GM23338 (cell line): ENCODE measurements around the gene TMEM242. TPM values are rescaled to one million over a fixed set of nuclear protein-coding genes. Genes with fewer than 3 reads are reported as not detected.
A peak's percentile ranks its signal among the peaks of the same experiment; 100 is the strongest.

ENCODE experiments used
- ATAC-seq: fragments of 200-7000 bp; cut with Tn5 transposase; 3 replicates; pipeline ENCODE4 v1.9.1; 2020
- DNase-seq: peaks from one replicate; pipeline ENCODE4 v3.0.0-alpha.2; 2015; ENCODE audit warnings: low spot score
- H2AFZ ChIP-seq: fragments of 200-600 bp; sonication (generic); 2 replicates; pipeline ENCODE4 v1.8.0; 2016; ENCODE audit warnings: antibody characterized with exemption, mild to moderate bottlenecking, moderate library complexity
- H3F3A ChIP-seq: fragments of 200-600 bp; sonication (generic); replicated peaks from 2 replicates; pipeline ENCODE4 v1.8.0; 2017; ENCODE audit warnings: antibody characterized with exemption, mixed run types, low read depth
- H3K27ac ChIP-seq: fragments of 200-600 bp; sonication (generic); 2 replicates; pipeline ENCODE4 v1.6.1; 2016; ENCODE audit warnings: low read depth
- H3K27me3 ChIP-seq: fragments of 200-600 bp; sonication (generic); 2 replicates; pipeline ENCODE4 v1.8.0; 2016; ENCODE audit warnings: mild to moderate bottlenecking, mixed run types, moderate library complexity; ENCODE audit not compliant: insufficient read depth
- H3K36me3 ChIP-seq: fragments of 200-600 bp; sonication (generic); 2 replicates; pipeline ENCODE4 v1.8.0; 2016; ENCODE audit warnings: mild to moderate bottlenecking; ENCODE audit not compliant: insufficient read depth
- H3K4me1 ChIP-seq: fragments of 200-600 bp; sonication (generic); 2 replicates; pipeline ENCODE4 v1.8.0; 2016; ENCODE audit warnings: mild to moderate bottlenecking, moderate library complexity; ENCODE audit not compliant: insufficient read depth
- H3K4me2 ChIP-seq: fragments of 200-600 bp; sonication (generic); 2 replicates; pipeline ENCODE4 v1.7.1; 2017; ENCODE audit warnings: mixed run types
- H3K4me3 ChIP-seq: fragments of 200-600 bp; sonication (generic); 2 replicates; pipeline ENCODE4 v1.6.1; 2016; ENCODE audit warnings: mixed run types
- H3K79me2 ChIP-seq: fragments of 200-600 bp; sonication (generic); replicated peaks from 2 replicates; pipeline ENCODE4 v1.8.0; 2017; ENCODE audit warnings: mild to moderate bottlenecking; ENCODE audit not compliant: insufficient read depth
- H3K9me2 ChIP-seq: fragments of 200-600 bp; sonication (generic); 2 replicates; pipeline ENCODE4 v1.8.0; 2017; ENCODE audit not compliant: insufficient read depth
- H4K20me1 ChIP-seq: fragments of 200-600 bp; sonication (generic); replicated peaks from 2 replicates; pipeline ENCODE4 v1.8.0; 2017; ENCODE audit warnings: mild to moderate bottlenecking; ENCODE audit not compliant: insufficient read depth
- H3K27ac Mint-ChIP-seq: 2 replicates; pipeline ENCODE4 v1.8.0; 2020; ENCODE audit warnings: inconsistent platforms, mild to moderate bottlenecking, moderate library complexity, mixed read lengths
- H3K27me3 Mint-ChIP-seq: 3 replicates; pipeline ENCODE4 v1.8.0; 2022; ENCODE audit warnings: low read depth, mild to moderate bottlenecking, moderate library complexity, mixed read lengths, inconsistent platforms; ENCODE audit not compliant: insufficient read depth, poor library complexity
- H3K36me3 Mint-ChIP-seq: 3 replicates; pipeline ENCODE4 v1.8.0; 2021; ENCODE audit warnings: low read depth, mild to moderate bottlenecking, inconsistent platforms, moderate library complexity, mixed read lengths
- H3K4me1 Mint-ChIP-seq: 3 replicates; pipeline ENCODE4 v1.8.0; 2020; ENCODE audit warnings: mild to moderate bottlenecking, inconsistent platforms, mixed read lengths
- H3K4me3 Mint-ChIP-seq: 3 replicates; pipeline ENCODE4 v1.8.0; 2021; ENCODE audit warnings: moderate library complexity, mild to moderate bottlenecking, inconsistent platforms, mixed read lengths
- H3K9me3 Mint-ChIP-seq: 3 replicates; pipeline ENCODE4 v1.8.0; 2020; ENCODE audit warnings: moderate library complexity, mild to moderate bottlenecking, inconsistent platforms, mixed read lengths
- EZH2phosphoT487 ChIP-seq: fragments of 200-600 bp; sonication (generic); IDR thresholded peaks from one replicate; pipeline ENCODE4 v1.8.1; 2018; ENCODE audit warnings: antibody characterized with exemption; ENCODE audit not compliant: unreplicated experiment
- JUNB ChIP-seq: IDR thresholded peaks from one replicate; pipeline ENCODE4 v1.6.1; 2016; ENCODE audit warnings: antibody characterized with exemption; ENCODE audit not compliant: unreplicated experiment
- NANOG ChIP-seq: IDR thresholded peaks from 2 replicates; pipeline ENCODE4 v1.6.1; 2016; ENCODE audit warnings: antibody characterized with exemption, borderline replicate concordance
- POLR2AphosphoS5 ChIP-seq: IDR thresholded peaks from 2 replicates; pipeline ENCODE4 v1.6.1; 2016; ENCODE audit warnings: antibody characterized with exemption, low read depth
- REST ChIP-seq: IDR thresholded peaks from one replicate; pipeline ENCODE4 v1.6.1; 2018; ENCODE audit warnings: antibody characterized with exemption; ENCODE audit not compliant: unreplicated experiment
- STAT1 ChIP-seq: IDR thresholded peaks from one replicate; pipeline ENCODE4 v1.6.1; 2016; ENCODE audit warnings: antibody characterized with exemption; ENCODE audit not compliant: unreplicated experiment
- ZNF114 ChIP-seq: fragments of 250-450 bp; sonication (Bioruptor Pico); IDR thresholded peaks from 2 replicates; pipeline ENCODE4 v1.5.0; 2020; ENCODE audit warnings: mild to moderate bottlenecking, moderate library complexity
- polyA plus RNA-seq: library from polyadenylated mRNA; unstranded; fragments of >200 nt; fragmentation: Nextera tagmentation; extraction: Ambion mirVana; gene quantifications from 2 replicates; pipeline ENCODE4 v1.2.1, GENCODE V29; 2016
- total RNA-seq: library from RNA; depleted of rRNA; stranded (reverse); fragments of >200 nt; shearing (Covaris generic); gene quantifications from 2 replicates; pipeline ENCODE4 v1.2.3, GENCODE V29; 2014
- TF ChIP-seq, protein P1 (sequence below): IDR thresholded peaks from 2 replicates; pipeline ENCODE4 v1.6.1; 2016; ENCODE audit warnings: antibody characterized with exemption
- TF ChIP-seq, protein P2 (sequence below): fragments of 250-450 bp; sonication (Bioruptor Pico); IDR thresholded peaks from 2 replicates; pipeline ENCODE4 v1.5.0; 2020; ENCODE audit warnings: mild to moderate bottlenecking, moderate library complexity
- TF ChIP-seq, protein P3 (sequence below), 2 experiments: fragments of 200-600 bp in 1 of 2; sonication (generic) in 1 of 2; conservative IDR thresholded peaks; 2 replicates each; pipeline versions ENCODE4 v1.5.1 to v1.6.1; 2016 to 2017; ENCODE audit warnings: antibody characterized with exemption in 2 of 2, low read depth in 2 of 2, mild to moderate bottlenecking in 2 of 2, moderate library complexity in 1 of 2

The TMEM242 gene
- total and polyA plus RNA-seq, 2 experiments from 2014 or later, result 3.7 to 9.7 TPM

- H3F3A ChIP-seq, result no peaks in the 10 kb centered on the region
- H3K9me2 ChIP-seq, result no peaks in the 10 kb centered on the region
- Mint-ChIP-seq H3K9me3 (no peaks in the 10 kb centered on the region), H3K27me3 (no peaks in the 10 kb centered on the region), H3K4me3 (peak overlapping the region; percentile 4; the same call in 1 of the 3 replicates), H3K36me3 (no peaks in the 10 kb centered on the region), H3K27ac (peak overlapping the region; percentile 29), H3K4me1 (peaks cover 25% of the 10 kb centered on the region)
- no peaks in the 10 kb centered on the region for H3K27me3 ChIP-seq
- peaks cover 34% of the 10 kb centered on the region for H3K4me1 ChIP-seq
- DNase-seq (no peak), ATAC-seq (no peak)
- peak overlapping the region; percentile 27; the same call in 1 of the 2 replicates for H3K27ac ChIP-seq
- H3K4me3 ChIP-seq, result no peak overlapping the region
- peaks cover 9% of the 10 kb centered on the region for H3K79me2 ChIP-seq
- no peak overlapping the region for H2AFZ ChIP-seq
- peak overlapping the region; percentile 50; the same call in 1 of the 2 replicates for H3K4me2 ChIP-seq
- H3K36me3 ChIP-seq, result no peaks in the 10 kb centered on the region
- no peak for TF ChIP-seq ZNF114 (CRISPR knock-in tag)
- TF ChIP-seq STAT1, result no peak
- TF ChIP-seq, protein P1, sequence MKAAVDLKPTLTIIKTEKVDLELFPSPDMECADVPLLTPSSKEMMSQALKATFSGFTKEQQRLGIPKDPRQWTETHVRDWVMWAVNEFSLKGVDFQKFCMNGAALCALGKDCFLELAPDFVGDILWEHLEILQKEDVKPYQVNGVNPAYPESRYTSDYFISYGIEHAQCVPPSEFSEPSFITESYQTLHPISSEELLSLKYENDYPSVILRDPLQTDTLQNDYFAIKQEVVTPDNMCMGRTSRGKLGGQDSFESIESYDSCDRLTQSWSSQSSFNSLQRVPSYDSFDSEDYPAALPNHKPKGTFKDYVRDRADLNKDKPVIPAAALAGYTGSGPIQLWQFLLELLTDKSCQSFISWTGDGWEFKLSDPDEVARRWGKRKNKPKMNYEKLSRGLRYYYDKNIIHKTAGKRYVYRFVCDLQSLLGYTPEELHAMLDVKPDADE, result no peak
- TF ChIP-seq, protein P2, sequence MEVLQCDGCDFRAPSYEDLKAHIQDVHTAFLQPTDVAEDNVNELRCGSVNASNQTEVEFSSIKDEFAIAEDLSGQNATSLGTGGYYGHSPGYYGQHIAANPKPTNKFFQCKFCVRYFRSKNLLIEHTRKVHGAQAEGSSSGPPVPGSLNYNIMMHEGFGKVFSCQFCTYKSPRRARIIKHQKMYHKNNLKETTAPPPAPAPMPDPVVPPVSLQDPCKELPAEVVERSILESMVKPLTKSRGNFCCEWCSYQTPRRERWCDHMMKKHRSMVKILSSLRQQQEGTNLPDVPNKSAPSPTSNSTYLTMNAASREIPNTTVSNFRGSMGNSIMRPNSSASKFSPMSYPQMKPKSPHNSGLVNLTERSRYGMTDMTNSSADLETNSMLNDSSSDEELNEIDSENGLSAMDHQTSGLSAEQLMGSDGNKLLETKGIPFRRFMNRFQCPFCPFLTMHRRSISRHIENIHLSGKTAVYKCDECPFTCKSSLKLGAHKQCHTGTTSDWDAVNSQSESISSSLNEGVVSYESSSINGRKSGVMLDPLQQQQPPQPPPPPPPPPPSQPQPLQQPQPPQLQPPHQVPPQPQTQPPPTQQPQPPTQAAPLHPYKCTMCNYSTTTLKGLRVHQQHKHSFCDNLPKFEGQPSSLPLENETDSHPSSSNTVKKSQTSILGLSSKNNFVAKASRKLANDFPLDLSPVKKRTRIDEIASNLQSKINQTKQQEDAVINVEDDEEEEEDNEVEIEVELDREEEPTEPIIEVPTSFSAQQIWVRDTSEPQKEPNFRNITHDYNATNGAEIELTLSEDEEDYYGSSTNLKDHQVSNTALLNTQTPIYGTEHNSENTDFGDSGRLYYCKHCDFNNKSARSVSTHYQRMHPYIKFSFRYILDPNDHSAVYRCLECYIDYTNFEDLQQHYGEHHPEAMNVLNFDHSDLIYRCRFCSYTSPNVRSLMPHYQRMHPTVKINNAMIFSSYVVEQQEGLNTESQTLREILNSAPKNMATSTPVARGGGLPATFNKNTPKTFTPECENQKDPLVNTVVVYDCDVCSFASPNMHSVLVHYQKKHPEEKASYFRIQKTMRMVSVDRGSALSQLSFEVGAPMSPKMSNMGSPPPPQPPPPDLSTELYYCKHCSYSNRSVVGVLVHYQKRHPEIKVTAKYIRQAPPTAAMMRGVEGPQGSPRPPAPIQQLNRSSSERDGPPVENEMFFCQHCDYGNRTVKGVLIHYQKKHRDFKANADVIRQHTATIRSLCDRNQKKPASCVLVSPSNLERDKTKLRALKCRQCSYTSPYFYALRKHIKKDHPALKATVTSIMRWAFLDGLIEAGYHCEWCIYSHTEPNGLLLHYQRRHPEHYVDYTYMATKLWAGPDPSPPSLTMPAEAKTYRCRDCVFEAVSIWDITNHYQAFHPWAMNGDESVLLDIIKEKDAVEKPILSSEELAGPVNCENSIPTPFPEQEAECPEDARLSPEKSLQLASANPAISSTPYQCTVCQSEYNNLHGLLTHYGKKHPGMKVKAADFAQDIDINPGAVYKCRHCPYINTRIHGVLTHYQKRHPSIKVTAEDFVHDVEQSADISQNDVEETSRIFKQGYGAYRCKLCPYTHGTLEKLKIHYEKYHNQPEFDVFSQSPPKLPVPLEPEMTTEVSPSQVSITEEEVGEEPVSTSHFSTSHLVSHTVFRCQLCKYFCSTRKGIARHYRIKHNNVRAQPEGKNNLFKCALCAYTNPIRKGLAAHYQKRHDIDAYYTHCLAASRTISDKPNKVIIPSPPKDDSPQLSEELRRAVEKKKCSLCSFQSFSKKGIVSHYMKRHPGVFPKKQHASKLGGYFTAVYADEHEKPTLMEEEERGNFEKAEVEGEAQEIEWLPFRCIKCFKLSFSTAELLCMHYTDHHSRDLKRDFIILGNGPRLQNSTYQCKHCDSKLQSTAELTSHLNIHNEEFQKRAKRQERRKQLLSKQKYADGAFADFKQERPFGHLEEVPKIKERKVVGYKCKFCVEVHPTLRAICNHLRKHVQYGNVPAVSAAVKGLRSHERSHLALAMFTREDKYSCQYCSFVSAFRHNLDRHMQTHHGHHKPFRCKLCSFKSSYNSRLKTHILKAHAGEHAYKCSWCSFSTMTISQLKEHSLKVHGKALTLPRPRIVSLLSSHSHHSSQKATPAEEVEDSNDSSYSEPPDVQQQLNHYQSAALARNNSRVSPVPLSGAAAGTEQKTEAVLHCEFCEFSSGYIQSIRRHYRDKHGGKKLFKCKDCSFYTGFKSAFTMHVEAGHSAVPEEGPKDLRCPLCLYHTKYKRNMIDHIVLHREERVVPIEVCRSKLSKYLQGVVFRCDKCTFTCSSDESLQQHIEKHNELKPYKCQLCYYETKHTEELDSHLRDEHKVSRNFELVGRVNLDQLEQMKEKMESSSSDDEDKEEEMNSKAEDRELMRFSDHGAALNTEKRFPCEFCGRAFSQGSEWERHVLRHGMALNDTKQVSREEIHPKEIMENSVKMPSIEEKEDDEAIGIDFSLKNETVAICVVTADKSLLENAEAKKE (CRISPR knock-in tag), result no peak
- TF ChIP-seq, protein P3, sequence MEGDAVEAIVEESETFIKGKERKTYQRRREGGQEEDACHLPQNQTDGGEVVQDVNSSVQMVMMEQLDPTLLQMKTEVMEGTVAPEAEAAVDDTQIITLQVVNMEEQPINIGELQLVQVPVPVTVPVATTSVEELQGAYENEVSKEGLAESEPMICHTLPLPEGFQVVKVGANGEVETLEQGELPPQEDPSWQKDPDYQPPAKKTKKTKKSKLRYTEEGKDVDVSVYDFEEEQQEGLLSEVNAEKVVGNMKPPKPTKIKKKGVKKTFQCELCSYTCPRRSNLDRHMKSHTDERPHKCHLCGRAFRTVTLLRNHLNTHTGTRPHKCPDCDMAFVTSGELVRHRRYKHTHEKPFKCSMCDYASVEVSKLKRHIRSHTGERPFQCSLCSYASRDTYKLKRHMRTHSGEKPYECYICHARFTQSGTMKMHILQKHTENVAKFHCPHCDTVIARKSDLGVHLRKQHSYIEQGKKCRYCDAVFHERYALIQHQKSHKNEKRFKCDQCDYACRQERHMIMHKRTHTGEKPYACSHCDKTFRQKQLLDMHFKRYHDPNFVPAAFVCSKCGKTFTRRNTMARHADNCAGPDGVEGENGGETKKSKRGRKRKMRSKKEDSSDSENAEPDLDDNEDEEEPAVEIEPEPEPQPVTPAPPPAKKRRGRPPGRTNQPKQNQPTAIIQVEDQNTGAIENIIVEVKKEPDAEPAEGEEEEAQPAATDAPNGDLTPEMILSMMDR (conservative IDR thresholded peaks at IDR 0.05; ENCODE audit: low read depth in 2 of 2), result no peak
- no peak for TF ChIP-seq POLR2AphosphoS5
- TF ChIP-seq REST, result no peak
- TF ChIP-seq JUNB, result no peak
- TF ChIP-seq EZH2phosphoT487, result no peak
- no peak for TF ChIP-seq NANOG
- 0 out of 2 replicates have a peak, but pooled peaks cover 2% of the 10 kb centered on the region for H4K20me1 ChIP-seq
Measured at GRCh38 chr6:157302736-157303135, 20.6 kb downstream of the TMEM242 start.
